ENCODE results near the gene SUZ12.
"Not testable (repeated sequence)": the region's sequence is repeated elsewhere in the genome, so short reads cannot be mapped to it uniquely, and the experiment has no call there.

The SUZ12 gene

DNA sequence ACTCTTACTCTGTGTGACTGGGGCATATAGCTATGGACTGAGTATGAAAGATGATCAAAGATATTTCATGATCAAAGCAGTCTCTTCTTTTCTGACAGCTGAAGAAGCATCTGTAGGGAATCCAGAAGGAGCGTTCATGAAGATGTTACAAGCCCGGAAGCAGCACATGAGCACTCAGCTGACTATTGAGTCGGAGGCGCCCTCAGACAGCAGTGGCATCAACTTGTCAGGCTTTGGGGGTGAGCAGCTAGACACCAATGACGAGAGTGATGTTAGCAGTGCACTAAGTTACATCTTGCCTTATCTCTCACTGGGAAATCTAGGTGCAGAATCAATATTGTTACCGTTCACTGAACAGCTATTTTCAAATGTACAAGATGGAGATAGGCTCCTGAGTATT is 110.9 kb downstream of the SUZ12 start:
- not testable (repeated sequence) for H3K27me3 Mint-ChIP-seq, H3K4me1 Mint-ChIP-seq, H3K27ac Mint-ChIP-seq, H3K36me3 Mint-ChIP-seq, H3K4me3 Mint-ChIP-seq, H3K9me3 Mint-ChIP-seq

Data from activated naive CD4-positive, alpha-beta T cell treated with anti-CD3 and anti-CD28 coated beads, Interleukin-2, amount 50 U/mL, for 24 hours (primary cell).